HG03520 (cell line): ENCODE measurements around the gene DENND4B.

ENCODE experiments used
- ATAC-seq: cut with Tn5 transposase; IDR thresholded peaks from one replicate; pipeline ENCODE4 v1.9.1; 2021; ENCODE audit warnings: mild to moderate bottlenecking, moderate library complexity; ENCODE audit not compliant: unreplicated experiment

DENND4B gene

GRCh38 chr1:153888533-153888932 lies 58.0 kb downstream of the DENND4B start:
- ATAC-seq: no peak

- no peak for ATAC-seq
Measured at GRCh38 chr1:153886127-153886526, 60.4 kb downstream of the DENND4B start.

- ATAC-seq: no peak
Measured at GRCh38 chr1:153883223-153883622, 63.3 kb downstream of the DENND4B start.

- ATAC-seq: no peak
Measured at GRCh38 chr1:153882296-153882912, 64.1 kb downstream of the DENND4B start.

- ATAC-seq: no peak
Measured at GRCh38 chr1:153881751-153882150, 64.8 kb downstream of the DENND4B start.

- ATAC-seq: no peak
Measured at GRCh38 chr1:153880962-153881361, 65.6 kb downstream of the DENND4B start.

GRCh38 chr1:153880024-153880423 lies 66.5 kb downstream of the DENND4B start:
- ATAC-seq: no peak
